HG03565 (cell line): ENCODE measurements around the gene TP53I13.

Experiments
- ATAC-seq: cut with Tn5 transposase; IDR thresholded peaks from one replicate; pipeline ENCODE4 v1.9.1; 2021; ENCODE audit warnings: mild to moderate bottlenecking, moderate library complexity; ENCODE audit not compliant: unreplicated experiment

TP53I13 gene

DNA sequence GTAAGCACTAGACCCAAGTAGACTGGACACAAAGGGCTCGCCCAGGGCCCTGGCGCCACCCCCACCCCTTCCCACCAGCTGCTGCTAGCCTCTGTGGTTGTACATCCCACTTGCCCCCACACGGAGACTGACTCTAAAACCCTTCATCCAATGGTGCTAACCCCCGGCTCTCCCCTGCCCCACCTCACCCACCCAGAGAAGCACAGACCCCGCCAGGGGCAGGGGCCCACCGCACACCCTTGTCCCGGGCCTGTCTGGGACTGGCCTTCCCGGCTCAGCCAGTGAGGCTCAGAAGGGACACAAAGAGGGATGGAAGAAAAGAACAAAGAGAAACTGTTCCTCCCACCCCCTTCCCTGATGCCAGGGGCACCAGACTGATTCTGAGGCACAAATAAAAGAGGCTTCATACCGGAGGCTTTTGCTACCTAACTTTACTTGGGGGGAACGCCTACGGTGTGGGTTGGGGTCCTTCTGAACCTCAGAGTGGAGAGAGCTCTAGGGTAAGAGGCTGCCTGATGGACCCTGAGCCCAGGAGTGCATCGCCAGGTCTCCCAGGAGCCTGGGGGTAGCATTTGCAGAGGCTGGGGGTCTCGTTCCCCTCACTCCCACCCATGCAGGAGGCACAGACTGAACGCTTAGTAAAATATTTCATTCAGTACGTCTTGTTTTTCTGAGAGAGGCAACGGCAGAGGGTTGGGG is 46.0 kb downstream of the TP53I13 start:
- ATAC-seq, result no peak

DNA sequence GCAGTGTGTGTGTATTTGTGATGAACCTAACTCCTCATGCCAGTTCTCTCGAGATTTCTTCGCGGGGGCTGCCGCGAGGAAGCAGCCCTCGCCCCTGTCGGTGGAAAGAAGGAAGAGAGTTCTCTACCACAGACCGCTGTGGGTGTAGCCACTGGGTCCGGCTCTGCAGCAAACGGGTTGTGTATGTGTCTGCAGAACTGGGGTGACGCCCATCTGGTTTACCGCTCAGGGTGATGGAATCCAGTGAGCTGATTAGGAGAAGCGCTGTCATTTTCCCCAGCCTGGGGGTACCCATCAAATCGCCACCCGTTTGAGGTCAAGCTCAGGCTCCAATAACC is 46.5 kb downstream of the TP53I13 start:
- ATAC-seq, result no peak

DNA sequence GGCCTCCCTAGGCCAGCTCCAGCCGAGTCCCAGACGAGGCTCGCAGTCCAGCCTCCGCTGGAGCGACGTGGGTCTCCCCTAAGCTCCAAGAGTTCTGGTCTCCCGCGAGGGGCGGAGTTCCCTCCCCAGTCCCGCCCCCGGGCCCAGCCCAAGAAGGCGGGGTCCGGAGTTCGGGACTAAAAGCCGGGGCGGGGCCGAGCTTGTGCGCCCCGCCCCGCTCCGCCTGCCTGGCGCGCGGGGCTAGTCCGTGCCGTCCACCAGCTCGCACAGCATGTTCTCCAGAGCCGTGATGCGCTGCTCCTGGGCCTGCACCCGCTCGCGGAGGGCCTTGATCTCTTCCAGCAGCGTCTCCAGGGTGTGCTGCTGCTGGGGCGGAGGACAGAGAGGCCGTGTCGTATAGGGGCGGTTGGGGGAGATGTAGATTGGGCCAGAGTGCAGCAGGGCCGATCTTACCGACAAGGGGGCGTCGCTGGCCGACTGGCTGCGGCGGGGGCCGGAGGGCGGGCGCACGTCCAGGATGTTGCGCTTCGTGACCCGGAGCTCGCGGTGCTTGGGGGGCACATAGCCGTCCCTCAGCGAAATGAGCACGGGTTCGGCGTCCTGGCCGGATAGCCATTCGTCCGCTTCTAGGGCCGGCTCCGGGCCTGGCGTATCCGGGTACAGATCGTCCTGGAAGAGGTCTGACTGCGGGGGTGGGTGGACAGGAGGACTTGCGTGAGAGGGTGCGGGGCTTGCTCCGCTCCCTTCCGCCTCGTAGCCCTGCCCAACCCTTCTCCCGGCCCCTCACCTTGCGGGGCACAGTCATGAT is 47.2 kb downstream of the TP53I13 start:
- ATAC-seq, result peak; percentile 32

DNA sequence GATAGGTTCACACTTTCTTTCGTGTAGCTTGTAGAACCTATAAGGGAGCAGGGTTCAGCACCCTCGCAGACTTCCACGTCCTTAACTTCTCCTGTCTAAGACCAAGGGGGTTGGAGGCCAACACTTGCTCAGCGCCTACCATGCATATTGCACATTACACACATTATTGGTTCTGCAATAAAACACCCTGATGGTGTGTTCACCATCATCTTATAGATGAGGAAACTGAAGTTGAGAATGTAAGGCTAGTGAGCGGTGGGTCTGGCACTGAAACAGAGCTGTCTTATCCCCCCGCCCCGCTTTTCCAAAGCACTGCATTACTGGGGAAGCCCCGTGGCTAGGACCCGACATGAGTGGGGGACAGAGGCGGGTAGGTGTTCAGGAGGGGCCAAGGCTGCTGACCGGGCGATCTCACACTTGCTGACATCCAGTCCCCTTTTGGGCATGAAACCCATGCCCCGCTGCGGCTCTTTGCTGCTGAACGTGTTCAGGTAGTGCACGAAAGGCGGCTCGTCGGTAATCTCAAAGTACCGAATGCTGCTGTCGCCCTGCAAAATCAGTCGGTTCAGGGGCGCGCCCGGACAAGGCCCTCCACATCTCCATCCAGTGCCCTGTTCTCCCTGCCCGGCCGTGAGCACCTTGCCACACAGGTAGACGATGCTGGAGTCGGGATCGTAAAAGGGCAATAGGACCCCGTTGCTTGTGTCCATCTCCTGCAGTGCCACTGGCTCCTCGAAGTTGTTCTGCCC is 48.0 kb downstream of the TP53I13 start:
- ATAC-seq, result no peak

DNA sequence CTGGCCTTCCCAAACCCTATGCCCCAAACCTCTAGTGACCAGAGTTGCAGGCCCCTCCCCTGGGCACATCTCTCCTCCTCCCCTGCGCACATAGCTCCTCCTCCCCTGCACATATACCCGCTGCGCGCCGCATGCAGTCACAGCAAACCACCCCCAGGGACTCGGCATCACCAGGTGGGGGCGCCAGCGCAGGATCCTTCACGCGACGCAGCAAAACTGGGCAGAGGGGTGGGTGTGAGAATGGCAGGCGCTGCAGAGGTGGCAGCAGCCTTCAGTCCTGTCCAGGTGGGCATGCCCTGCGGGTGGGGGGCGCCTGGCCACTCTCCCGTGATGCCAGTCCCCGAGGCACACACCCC is 48.6 kb downstream of the TP53I13 start:
- ATAC-seq, result peak; percentile 32

DNA sequence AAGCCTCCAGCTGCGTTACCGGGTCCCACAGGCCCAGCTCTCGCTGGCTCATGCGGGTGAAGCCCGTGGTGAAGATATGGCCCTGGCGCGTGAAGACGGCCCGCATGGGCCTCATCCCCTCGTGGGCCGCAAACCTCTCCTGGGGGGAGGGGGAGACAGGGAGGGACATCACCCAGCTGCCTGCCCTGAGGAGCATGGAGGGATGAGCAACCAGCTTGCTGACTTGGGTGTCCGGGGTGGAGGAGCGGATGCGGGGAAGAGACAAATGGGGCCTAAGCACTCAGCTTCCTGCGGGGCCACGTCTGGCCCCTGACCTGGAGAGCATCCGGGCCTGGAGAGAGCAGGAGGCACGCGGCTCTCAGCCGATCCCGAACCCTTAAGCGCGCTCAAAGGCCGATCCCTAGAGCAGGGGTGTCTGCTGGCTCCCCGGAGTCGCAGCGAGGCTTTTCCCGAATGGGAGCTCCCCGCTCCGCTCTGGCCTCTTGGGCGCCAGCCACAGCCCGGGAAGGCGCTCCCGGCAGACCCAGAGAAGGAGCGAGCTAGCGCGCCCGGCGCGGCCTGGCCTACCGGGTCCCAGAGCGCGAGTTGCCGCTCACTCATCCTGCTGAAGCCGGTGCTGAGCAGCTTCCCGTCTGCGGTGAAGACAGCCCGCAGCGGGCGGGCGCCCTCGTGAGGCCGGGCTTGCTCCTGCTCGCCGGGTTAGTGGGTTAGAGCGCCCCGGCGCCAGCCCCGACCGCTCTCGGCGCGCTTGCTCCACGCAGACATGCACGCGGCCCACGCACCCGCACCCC is 49.2 kb downstream of the TP53I13 start:
- ATAC-seq, result no peak

DNA sequence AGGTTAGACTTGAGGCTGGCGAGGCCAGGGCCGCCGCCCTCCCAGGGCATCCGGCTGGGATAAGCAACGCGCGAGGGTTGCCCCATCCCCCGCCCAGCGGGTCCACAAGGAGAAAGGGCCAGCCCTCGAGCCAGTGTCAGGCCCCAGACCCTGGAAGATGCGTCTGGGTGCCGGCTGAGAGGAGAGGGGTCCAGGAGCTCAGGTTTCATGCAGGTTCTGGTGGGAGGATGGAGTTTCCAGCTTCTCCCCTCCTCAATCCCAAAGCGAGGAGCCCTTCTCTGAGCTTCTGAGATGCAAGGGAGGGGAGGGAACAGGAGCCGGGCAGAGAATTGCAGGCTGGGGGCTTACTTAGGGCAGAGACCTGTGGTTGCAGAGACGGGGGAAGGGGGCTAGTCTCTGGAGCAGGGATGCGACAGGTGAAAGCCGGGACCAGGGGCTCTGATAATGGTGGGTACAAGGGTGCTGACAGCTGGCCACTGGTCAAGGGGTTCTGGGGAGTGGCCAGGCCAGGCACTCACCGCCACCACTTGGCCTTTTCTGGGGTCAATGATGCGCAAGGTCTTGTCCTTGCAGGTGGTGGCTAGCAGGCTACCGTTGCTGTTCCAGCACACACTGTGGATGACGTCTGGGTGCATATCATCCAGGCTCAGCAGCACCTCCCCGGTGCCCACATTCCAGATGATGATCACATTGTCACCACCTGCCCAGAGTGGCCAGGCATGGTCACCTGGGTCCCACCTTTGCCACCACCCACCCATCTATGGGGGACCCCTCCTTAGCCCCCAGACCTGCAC is 50.0 kb downstream of the TP53I13 start:
- no peak for ATAC-seq

DNA sequence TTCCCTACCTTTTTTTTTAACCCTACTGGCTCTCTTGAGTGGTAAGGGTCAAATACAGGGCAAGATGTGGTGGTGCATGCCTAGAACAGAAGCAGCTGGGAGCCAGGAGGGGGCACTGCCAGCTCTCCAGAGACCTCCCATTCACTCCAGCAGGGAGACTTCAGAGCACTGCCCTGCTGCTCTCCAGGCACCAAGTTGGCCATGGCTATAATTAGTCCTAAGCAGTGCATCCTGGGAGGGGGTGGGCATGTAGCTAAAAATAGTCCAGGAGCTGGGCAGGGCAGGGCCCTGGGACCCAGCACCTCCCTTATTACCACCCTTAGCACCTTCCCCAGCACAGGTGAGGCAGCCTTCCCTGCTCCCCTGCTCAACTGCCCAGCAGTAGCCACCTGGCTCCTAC is 50.8 kb downstream of the TP53I13 start:
- no peak for ATAC-seq

DNA sequence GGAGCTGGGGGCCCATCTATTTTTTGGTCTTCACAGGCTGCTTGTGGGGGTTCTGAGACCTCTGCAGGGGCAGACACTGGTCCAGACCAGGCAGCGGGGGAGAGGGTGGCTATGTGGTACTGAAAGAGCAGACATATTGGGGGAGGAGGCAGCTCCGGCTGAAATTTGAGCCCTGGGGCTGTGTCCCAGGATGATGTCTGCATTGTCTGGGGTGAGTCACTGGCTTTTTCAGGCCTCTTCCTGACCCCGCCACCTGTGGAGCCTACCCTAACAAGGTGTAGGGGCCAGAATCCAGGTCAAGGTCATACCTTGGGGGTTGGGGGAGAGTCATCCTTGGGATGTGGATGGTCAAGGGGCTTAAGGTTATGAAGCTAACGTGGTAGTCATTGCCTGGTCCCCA is 51.8 kb downstream of the TP53I13 start:
- no peak for ATAC-seq

DNA sequence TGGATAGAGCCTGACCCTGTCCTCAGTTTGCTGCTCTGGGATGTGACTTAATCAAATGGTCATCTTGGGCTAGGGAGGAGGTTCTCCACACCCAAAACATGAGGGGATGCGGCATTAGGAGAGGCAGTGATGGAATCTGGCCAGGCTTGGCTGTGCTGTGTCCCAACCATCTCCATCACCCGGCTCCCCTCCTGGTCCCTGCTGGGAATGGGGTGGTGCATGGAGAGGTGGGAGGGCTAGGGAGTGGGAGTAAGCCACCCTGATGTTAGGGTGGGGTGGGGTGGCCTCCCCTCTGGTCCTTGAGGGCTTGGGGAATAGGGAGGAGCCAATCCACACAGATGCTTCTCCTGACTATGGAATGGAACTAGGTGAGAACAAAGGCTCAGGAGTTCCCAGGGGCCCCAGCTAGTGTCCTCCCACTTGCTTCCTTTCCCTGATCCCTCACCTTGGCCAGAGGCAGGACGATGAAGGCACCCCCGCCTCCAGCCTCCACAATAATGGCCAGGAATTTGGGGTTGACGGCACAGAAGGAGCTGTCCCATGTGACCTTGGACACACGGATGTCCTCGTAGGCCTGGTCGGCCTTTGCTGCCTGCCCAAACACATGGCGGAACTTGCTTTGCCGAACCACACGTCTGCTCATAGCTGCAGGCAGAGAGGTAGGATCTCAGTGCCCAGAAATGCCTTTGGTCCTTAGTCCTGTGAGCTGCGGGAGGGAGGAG is 52.4 kb downstream of the TP53I13 start:
- ATAC-seq, result no peak

DNA sequence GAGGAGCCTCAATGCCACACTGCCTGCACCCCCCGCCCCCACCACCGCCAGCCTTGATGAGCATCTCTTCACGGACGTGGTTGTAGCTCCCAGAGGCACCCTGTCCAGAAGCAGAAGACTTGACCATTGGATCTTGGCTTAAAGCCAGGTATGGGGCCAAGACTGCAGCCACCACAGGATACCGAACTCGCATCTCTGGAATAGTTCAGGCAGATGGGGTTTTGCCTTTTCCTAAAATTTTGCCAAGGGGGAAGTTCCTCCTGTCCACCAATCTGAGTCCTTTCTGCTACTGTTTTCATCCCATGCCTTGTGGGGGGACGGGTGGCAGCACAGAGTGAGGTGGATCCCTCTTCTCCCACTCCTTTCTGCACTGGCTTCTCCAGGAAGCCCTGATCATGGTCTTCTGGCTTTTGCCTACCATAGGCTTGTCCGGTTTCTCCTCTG is 53.3 kb downstream of the TP53I13 start:
- ATAC-seq, result no peak
